K562 (cell line): ENCODE data around the gene USP28. TPM values are rescaled to one million over a fixed set of nuclear protein-coding genes. Genes with fewer than 3 reads are reported as not detected.

ENCODE experiments used
- CBX1 ChIP-seq: sonication (generic); IDR thresholded peaks from 2 replicates; pipeline ENCODE4 v1.6.1; 2016; ENCODE audit warnings: antibody characterized with exemption, low read depth, mild to moderate bottlenecking
- CHAMP1 ChIP-seq: fragments of 450-650 bp; IDR thresholded peaks from 2 replicates; pipeline ENCODE4 v1.6.1; 2016; ENCODE audit warnings: mild to moderate bottlenecking
- CREBBP ChIP-seq: IDR thresholded peaks from one replicate; pipeline ENCODE4 v1.6.1; 2012; ENCODE audit warnings: low read depth, mild to moderate bottlenecking, control low read depth, inconsistent platforms, low read length
- ETV6 ChIP-seq, 3 experiments: fragments of 150-350 bp in 1 of 3; sonication (generic) in 1 of 3; formaldehyde crosslinking in 1 of 3; IDR thresholded peaks; 2 replicates each; pipeline versions ENCODE4 v1.6.1 to v1.8.0; 2014 to 2022; ENCODE audit warnings: borderline replicate concordance in 2 of 3, low read depth in 2 of 3, antibody characterized with exemption in 1 of 3, low read length in 1 of 3, mild to moderate bottlenecking in 1 of 3, missing genetic modification reagents in 1 of 3
- FOXP4 ChIP-seq: sonication (generic); formaldehyde crosslinking; IDR thresholded peaks from 2 replicates; pipeline ENCODE4 v1.8.0; 2022; ENCODE audit warnings: mild to moderate bottlenecking, missing genetic modification reagents, borderline replicate concordance
- PHB2 ChIP-seq: fragments of 450-650 bp; IDR thresholded peaks from 2 replicates; pipeline ENCODE4 v1.6.1; 2017; ENCODE audit warnings: low read depth
- SAFB2 ChIP-seq: fragments of 200-400 bp; formaldehyde crosslinking; IDR thresholded peaks from 2 replicates; pipeline ENCODE4 v1.6.1; 2018; ENCODE audit warnings: borderline replicate concordance, low read length, low read depth, moderate library complexity; ENCODE audit not compliant: severe bottlenecking
- ZNF311 ChIP-seq: fragments of 250-450 bp; sonication (Bioruptor Pico); IDR thresholded peaks from 2 replicates; pipeline ENCODE4 v1.4.0; 2020; ENCODE audit warnings: mild to moderate bottlenecking, moderate library complexity
- polyA plus RNA-seq, 8 experiments: library from polyadenylated mRNA; depleted of rRNA in 4 of 8; stranded (reverse) in 5 of 8; unstranded in 3 of 8; fragments of >200 nt; fragmentation: Nextera tagmentation in 2 of 8; fragmentation: Illumina TruSeq in 1 of 8; extraction: Ambion mirVana in 2 of 8; extraction: Trizol in 1 of 8; gene quantifications; 2 replicates each; pipeline versions ENCODE4 v1.2.1 to v1.2.3, GENCODE V29; 2011 to 2014; ENCODE audit warnings: inconsistent platforms in 1 of 8, missing spikeins in 1 of 8
- total RNA-seq, 7 experiments: library from RNA; depleted of rRNA in 6 of 7; stranded (reverse); fragments of >200 nt in 6 of 7; fragmentation: Illumina TruSeq in 2 of 7; extraction: Trizol in 2 of 7; gene quantifications; 2 replicates each; pipeline versions ENCODE4 v1.2.1 to v1.2.3, GENCODE V29; 2011 to 2021; ENCODE audit warnings: low replicate concordance in 1 of 7
- TF ChIP-seq, protein P1 (sequence below), 2 experiments: fragments of 450-650 bp; formaldehyde crosslinking in 1 of 2; IDR thresholded peaks; 2 replicates each; pipeline versions ENCODE4 v1.4.0 to v1.6.1; 2014 to 2020; ENCODE audit warnings: mild to moderate bottlenecking in 2 of 2, borderline replicate concordance in 1 of 2, low read depth in 1 of 2
- TF ChIP-seq, protein P2 (sequence below): fragments of 450-650 bp; IDR thresholded peaks from 2 replicates; pipeline ENCODE4 v1.7.0; 2016; ENCODE audit warnings: borderline replicate concordance

Gene USP28
- total and polyA plus RNA-seq, 9 of the 15 experiments (the other 6 are each of a cell fraction or from before 2014, with no cell fraction given): 3.7 to 42.7 (median 20.3) TPM

DNA sequence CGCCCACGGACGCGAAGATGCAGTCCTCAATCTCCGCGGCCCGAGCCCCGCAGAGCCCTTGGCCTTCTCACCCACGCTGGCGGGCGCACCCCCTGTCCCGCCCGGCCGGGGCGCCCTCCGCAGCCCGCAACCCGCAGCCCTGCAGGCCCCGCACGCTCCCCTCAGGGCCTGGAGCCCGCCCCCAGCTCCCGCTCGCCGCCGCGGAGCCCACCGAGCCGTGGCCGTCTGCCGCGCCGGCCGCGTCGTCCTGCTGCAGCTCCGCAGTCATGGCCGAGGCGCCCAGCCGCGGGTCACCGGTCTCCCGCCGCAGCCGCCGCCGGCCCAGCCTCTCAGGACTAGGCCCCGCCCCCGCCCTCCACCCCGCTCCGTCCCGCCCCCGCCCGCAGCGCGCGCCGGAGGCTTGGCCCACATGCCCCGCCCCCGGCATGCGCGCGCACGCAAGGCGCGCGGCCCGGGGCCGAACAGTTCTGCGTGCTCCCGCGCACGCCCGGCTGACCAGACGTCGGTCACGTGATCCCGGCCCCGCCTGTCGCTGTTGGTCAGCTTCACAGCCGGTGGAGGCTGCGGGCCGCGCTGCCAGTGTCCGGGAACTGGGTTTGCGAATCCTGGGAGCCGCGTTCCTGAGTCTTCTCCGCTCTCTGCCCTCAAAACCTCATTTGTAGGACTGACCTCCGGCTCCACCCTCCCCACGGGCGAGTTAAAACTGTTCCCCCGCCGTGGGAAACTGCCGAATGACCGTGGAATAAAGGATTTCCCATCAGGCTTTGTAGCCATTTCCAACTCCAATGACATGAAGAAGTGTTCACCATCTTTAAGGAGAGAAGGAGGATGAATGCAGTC is at the start of gene USP28 (continued):
- TF ChIP-seq, protein P1, sequence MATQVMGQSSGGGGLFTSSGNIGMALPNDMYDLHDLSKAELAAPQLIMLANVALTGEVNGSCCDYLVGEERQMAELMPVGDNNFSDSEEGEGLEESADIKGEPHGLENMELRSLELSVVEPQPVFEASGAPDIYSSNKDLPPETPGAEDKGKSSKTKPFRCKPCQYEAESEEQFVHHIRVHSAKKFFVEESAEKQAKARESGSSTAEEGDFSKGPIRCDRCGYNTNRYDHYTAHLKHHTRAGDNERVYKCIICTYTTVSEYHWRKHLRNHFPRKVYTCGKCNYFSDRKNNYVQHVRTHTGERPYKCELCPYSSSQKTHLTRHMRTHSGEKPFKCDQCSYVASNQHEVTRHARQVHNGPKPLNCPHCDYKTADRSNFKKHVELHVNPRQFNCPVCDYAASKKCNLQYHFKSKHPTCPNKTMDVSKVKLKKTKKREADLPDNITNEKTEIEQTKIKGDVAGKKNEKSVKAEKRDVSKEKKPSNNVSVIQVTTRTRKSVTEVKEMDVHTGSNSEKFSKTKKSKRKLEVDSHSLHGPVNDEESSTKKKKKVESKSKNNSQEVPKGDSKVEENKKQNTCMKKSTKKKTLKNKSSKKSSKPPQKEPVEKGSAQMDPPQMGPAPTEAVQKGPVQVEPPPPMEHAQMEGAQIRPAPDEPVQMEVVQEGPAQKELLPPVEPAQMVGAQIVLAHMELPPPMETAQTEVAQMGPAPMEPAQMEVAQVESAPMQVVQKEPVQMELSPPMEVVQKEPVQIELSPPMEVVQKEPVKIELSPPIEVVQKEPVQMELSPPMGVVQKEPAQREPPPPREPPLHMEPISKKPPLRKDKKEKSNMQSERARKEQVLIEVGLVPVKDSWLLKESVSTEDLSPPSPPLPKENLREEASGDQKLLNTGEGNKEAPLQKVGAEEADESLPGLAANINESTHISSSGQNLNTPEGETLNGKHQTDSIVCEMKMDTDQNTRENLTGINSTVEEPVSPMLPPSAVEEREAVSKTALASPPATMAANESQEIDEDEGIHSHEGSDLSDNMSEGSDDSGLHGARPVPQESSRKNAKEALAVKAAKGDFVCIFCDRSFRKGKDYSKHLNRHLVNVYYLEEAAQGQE (IDR thresholded peaks at IDR 0.05; ENCODE audit: borderline replicate concordance): peak; percentile 82
- TF ChIP-seq, protein P1 (CRISPR knock-in tag; IDR thresholded peaks at IDR 0.05; ENCODE audit: low read depth): peak; percentile 35; the same call in 1 of the 2 replicates
- TF ChIP-seq ZNF311 (0 out of 2 replicates have a peak, but pooled peaks have one; percentile 29), PHB2 (no peak), CHAMP1 (no peak), CBX1 (peak; percentile 94), CREBBP (no peak), SAFB2 (no peak), ETV6 (IDR thresholded peaks at IDR 0.05; ENCODE audit: borderline replicate concordance in 1 of 2, low read depth in 2 of 2, low read length in 1 of 2) (0 out of 4 replicates have a peak, but pooled peaks of 1 of the 2 experiments have one; percentile 8), ETV6 (CRISPR knock-in tag; IDR thresholded peaks at IDR 0.05; ENCODE audit: borderline replicate concordance) (no peak), FOXP4 (CRISPR knock-in tag) (no peak)
- TF ChIP-seq, protein P2, sequence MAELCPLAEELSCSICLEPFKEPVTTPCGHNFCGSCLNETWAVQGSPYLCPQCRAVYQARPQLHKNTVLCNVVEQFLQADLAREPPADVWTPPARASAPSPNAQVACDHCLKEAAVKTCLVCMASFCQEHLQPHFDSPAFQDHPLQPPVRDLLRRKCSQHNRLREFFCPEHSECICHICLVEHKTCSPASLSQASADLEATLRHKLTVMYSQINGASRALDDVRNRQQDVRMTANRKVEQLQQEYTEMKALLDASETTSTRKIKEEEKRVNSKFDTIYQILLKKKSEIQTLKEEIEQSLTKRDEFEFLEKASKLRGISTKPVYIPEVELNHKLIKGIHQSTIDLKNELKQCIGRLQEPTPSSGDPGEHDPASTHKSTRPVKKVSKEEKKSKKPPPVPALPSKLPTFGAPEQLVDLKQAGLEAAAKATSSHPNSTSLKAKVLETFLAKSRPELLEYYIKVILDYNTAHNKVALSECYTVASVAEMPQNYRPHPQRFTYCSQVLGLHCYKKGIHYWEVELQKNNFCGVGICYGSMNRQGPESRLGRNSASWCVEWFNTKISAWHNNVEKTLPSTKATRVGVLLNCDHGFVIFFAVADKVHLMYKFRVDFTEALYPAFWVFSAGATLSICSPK: no peak
